GM06990 (cell line): ENCODE measurements around the gene ACRBP.

ENCODE experiments used
- DNase-seq: peaks from one replicate; pipeline ENCODE4 v3.0.0-alpha.2; 2011; ENCODE audit not compliant: insufficient read length; ENCODE audit errors: extremely low read depth
- H3K27me3 ChIP-seq: replicated peaks from 2 replicates; pipeline ENCODE4 v1.6.0; 2011; ENCODE audit warnings: low read length; ENCODE audit not compliant: control insufficient read depth, insufficient read depth
- H3K36me3 ChIP-seq: 2 replicates; pipeline ENCODE4 v1.5.1; 2011; ENCODE audit warnings: low read length; ENCODE audit not compliant: control insufficient read depth, insufficient read depth
- H3K4me3 ChIP-seq: replicated peaks from 2 replicates; pipeline ENCODE4 v1.5.1; 2011; ENCODE audit warnings: low read depth, mild to moderate bottlenecking, control low read depth, low read length
- CTCF ChIP-seq: IDR thresholded peaks from 2 replicates; pipeline ENCODE4 v1.5.1; 2011; ENCODE audit warnings: low read length, control low read depth, mild to moderate bottlenecking, inconsistent platforms; ENCODE audit not compliant: insufficient read depth, poor library complexity, severe bottlenecking

The ACRBP gene

DNA sequence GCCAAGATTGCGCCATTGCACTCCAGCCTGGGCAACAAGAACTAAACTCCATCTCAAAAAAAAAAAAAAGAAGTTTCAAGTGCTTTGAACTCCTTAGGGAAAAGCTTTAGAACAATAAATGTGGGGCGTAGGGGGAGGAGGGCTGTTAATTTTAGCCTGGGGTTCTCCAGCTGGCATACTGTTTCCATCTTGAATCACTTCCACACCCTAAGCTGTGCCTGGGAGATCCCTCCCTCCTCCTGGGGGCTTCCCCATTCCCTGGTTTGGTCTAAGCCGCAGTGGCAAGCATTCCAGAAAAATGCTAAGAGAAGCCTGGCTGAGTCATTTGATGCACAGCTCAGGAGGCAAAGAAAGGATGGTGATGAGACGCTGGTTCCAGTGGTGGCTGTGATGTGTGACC, 44.2 kb upstream of the ACRBP start:
- no peaks in the 10 kb centered on the region for H3K27me3 ChIP-seq

DNA sequence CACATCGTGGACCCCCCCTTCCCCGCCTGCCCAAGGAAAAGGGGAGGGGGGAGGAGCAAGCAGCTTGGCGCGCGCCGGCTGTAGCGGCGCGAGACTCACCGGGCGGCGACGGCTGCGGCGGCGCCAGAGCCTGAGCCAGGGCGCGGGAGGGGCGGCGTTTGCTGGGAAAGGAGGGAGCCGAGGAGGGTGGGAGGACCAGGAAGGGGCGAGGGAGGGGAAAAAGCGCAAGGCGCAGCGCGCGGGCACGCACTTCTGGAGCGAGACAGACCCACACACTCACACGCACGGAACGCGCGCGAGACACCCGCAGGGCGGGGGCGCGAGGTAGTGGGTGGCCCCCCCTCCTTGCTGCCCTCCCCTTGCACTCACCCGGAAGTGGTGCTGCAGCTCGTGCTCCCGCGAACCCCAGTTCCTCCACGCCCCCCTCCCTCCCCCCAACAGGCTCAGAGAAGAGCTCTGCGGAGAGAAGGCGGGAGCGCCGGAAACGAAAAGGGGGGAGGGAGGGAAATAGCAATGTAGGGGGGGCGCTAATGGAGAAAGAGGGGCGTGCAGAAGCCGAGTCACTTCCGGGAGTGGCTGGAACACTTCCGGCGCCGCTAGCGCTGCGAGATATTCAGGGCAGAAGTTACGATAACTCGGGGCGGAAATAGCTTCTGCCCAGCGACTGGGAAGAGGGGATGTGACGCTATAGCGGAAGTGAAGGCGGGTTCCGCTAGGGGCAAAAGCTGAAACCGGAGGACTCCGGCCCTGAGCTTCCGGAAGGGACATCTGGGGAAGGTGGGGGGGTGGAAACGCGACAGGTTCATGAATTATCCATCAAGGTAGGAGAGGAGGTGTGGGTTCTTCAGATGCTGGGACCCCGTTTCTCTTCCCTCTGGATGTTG, 42.0 kb upstream of the ACRBP start, which contains the start of gene ZNF384:
TSS of gene ZNF384 (minus strand) at position 377 of the 884 bp plus-strand sequence. CDS start 9,855 bp downstream, outside the sequence.
- H3K27me3 ChIP-seq = no peaks in the 10 kb centered on the region
- DNase-seq = peak; percentile 96
- no peaks in the 10 kb centered on the region; the same call in 1 of the 2 replicates for H3K36me3 ChIP-seq
- no peak for TF ChIP-seq CTCF
- H3K4me3 ChIP-seq = peak within 1 kb of the TSS; percentile 98

More for the DNA sequence above, 44.2 kb upstream of the ACRBP start:
- no peak for DNase-seq
- Histone ChIP-seq H3K4me3 (no peak overlapping the region), H3K36me3 (no peaks in the 10 kb centered on the region)
- TF ChIP-seq CTCF = no peak

GRCh38 chr12:6688543-6688998, 41.3 kb upstream of the ACRBP start:
- no peak for DNase-seq
- H3K27me3 ChIP-seq = no peaks in the 10 kb centered on the region

GRCh38 chr12:6685814-6686213, 38.6 kb upstream of the ACRBP start:
- H3K36me3 ChIP-seq = no peaks in the 10 kb centered on the region; the same call in 1 of the 2 replicates
- TF ChIP-seq CTCF = no peak
- no peak overlapping the region for H3K4me3 ChIP-seq

More at GRCh38 chr12:6688543-6688998, 41.3 kb upstream of the ACRBP start:
- no peak for TF ChIP-seq CTCF
- Histone ChIP-seq H3K4me3 (peak overlapping the region; percentile 98), H3K36me3 (no peaks in the 10 kb centered on the region; the same call in 1 of the 2 replicates)

GRCh38 chr12:6684609-6685008, 37.4 kb upstream of the ACRBP start:
- TF ChIP-seq CTCF = peak; percentile 48
- no peaks in the 10 kb centered on the region for H3K27me3 ChIP-seq
- no peak overlapping the region for H3K4me3 ChIP-seq
- DNase-seq = no peak
- peaks cover 2% of the 10 kb centered on the region for H3K36me3 ChIP-seq

More at GRCh38 chr12:6685814-6686213, 38.6 kb upstream of the ACRBP start:
- H3K27me3 ChIP-seq = no peaks in the 10 kb centered on the region
- no peak for DNase-seq
